Naive thymus-derived CD4-positive, alpha-beta T cell (primary cell): ENCODE data around the gene BUD23. TPM values are rescaled to one million over a fixed set of nuclear protein-coding genes. Genes with fewer than 3 reads are reported as not detected.
A peak's percentile ranks its signal among the peaks of the same experiment; 100 is the strongest.

Experiments
- ATAC-seq: fragments of 150-1000 bp; cut with Tn5 transposase; 2 replicates; pipeline ENCODE4 v1.10.0; 2021; ENCODE audit warnings: mild to moderate bottlenecking, moderate library complexity
- CTCF ChIA-PET: fragments of 350-600 bp; sonication (Branson Sonifier 250); formaldehyde crosslinking; loops from one replicate; lab custom pipeline; 2021; ENCODE audit warnings: antibody characterized with exemption; lab: Charles Lee
- POLR2A ChIA-PET: fragments of 350-600 bp; sonication (Branson Sonifier 250); formaldehyde crosslinking; loops from one replicate; lab custom pipeline; 2021; ENCODE audit warnings: antibody characterized with exemption, inconsistent platforms; lab: Charles Lee
- DNase-seq, 9 donors: peaks; one replicate each; pipeline versions ENCODE4 v3.0.0 to v3.0.0-alpha.2; 2020 to 2022; ENCODE audit warnings: mixed read lengths in 1 of 9
- H3K27ac ChIP-seq: one replicate; pipeline ENCODE4 v1.7.0; 2013; ENCODE audit warnings: mild to moderate bottlenecking, low read depth, low read length, moderate library complexity
- H3K27me3 ChIP-seq, 2 donors: one replicate each; pipeline ENCODE4 v1.7.0; 2013; ENCODE audit warnings: low read length in 2 of 2, mild to moderate bottlenecking in 2 of 2, moderate library complexity in 2 of 2; ENCODE audit not compliant: control insufficient read depth in 2 of 2, insufficient read depth in 2 of 2
- H3K36me3 ChIP-seq, 3 experiments: 1 replicate in 2 of 3; 2 replicates in 1 of 3; pipeline ENCODE4 v1.7.0; 2013; ENCODE audit warnings: low read length in 3 of 3, mild to moderate bottlenecking in 3 of 3, moderate library complexity in 1 of 3; ENCODE audit not compliant: insufficient read depth in 3 of 3, control insufficient read depth in 2 of 3
- H3K4me1 ChIP-seq, 2 donors: one replicate each; pipeline ENCODE4 v1.7.0; 2013; ENCODE audit warnings: low read length in 2 of 2, mild to moderate bottlenecking in 2 of 2, moderate library complexity in 1 of 2; ENCODE audit not compliant: control insufficient read depth in 2 of 2, insufficient read depth in 2 of 2
- H3K4me3 ChIP-seq: 2 replicates; pipeline ENCODE4 v1.7.0; 2013; ENCODE audit warnings: mild to moderate bottlenecking, low read length
- H3K9me3 ChIP-seq, 3 experiments: 1 replicate in 2 of 3; 2 replicates in 1 of 3; pipeline ENCODE4 v1.7.0; 2013; ENCODE audit warnings: low read length in 3 of 3; ENCODE audit not compliant: control insufficient read depth in 2 of 3
- H3K27ac Mint-ChIP-seq, 9 donors: one replicate each; pipeline ENCODE4 v1.8.0; 2020 to 2022; ENCODE audit warnings: mixed read lengths in 9 of 9, mild to moderate bottlenecking in 8 of 9, moderate library complexity in 5 of 9, inconsistent platforms in 2 of 9
- H3K27me3 Mint-ChIP-seq, 5 donors: one replicate each; pipeline ENCODE4 v1.8.0; 2021 to 2022; ENCODE audit warnings: mixed read lengths in 5 of 5, mild to moderate bottlenecking in 1 of 5
- H3K36me3 Mint-ChIP-seq, 5 donors: one replicate each; pipeline ENCODE4 v1.8.0; 2020 to 2022; ENCODE audit warnings: mixed read lengths in 5 of 5, mild to moderate bottlenecking in 3 of 5, inconsistent platforms in 1 of 5
- H3K4me1 Mint-ChIP-seq, 7 donors: one replicate each; pipeline ENCODE4 v1.8.0; 2020 to 2022; ENCODE audit warnings: mixed read lengths in 7 of 7, mild to moderate bottlenecking in 3 of 7, inconsistent platforms in 1 of 7
- H3K4me3 Mint-ChIP-seq, 10 donors: one replicate each; pipeline ENCODE4 v1.8.0; 2020 to 2022; ENCODE audit warnings: mild to moderate bottlenecking in 10 of 10, mixed read lengths in 10 of 10, moderate library complexity in 6 of 10, inconsistent platforms in 2 of 10
- H3K9me3 Mint-ChIP-seq, 11 donors: one replicate each; pipeline ENCODE4 v1.8.0; 2020 to 2022; ENCODE audit warnings: mixed read lengths in 11 of 11, mild to moderate bottlenecking in 4 of 11, inconsistent platforms in 1 of 11, moderate library complexity in 1 of 11
- intact Hi-C, 2 donors: fragments of 100-400 bp; cut with micrococcal nuclease; formaldehyde crosslinking; loops; one replicate each; pipeline ENCODE4 v1.15.1; 2023
- polyA plus RNA-seq, 2 donors: library from polyadenylated mRNA; unstranded; fragments of 300-500 nt; fragmentation: Illumina TruSeq; gene quantifications; one replicate each; pipeline ENCODE4 v1.2.3, GENCODE V29; 2021
- total RNA-seq, 6 experiments: library from RNA in 5 of 6; stranded (reverse) in 5 of 6; gene quantifications; 1 replicate in 5 of 6; 2 replicates in 1 of 6; pipeline ENCODE4 v1.2.3 and lab custom pipeline; 2021 to 2026

The BUD23 gene
- total and polyA plus RNA-seq, 7 experiments from 2014 or later = 50.5 to 156 (median 104) TPM

GRCh38 chr7:73704640-73705550, 21.5 kb downstream of the BUD23 start:
- CTCF ChIA-PET = interaction anchor here (0.6 to 1.1 kb wide), 2 partner anchors 12 to 19 kb away, joined by 3 read pairs; no protein-coding TSS in a partner anchor
- H3K4me3 ChIP-seq = no peak overlapping the region
- no peaks in the 10 kb centered on the region for H3K9me3 Mint-ChIP-seq
- DNase-seq (no peak), ATAC-seq (no peak)
- H3K4me1 ChIP-seq = no peaks in the 10 kb centered on the region
- H3K4me1 Mint-ChIP-seq = peaks cover 4 to 14% (median 8%) of the 10 kb centered on the region in 7 donors
- no peaks in the 10 kb centered on the region for H3K36me3 ChIP-seq
- no peak overlapping the region for H3K27ac Mint-ChIP-seq
- peak overlapping the region in 3 of 10 donors; percentile 33 to 49 (median 47) for H3K4me3 Mint-ChIP-seq
- no peaks in the 10 kb centered on the region for H3K9me3 ChIP-seq
- POLR2A ChIA-PET = no interaction called here
- intact Hi-C loops = loop anchor here (1.0 kb wide), 3 partner anchors 13 to 22 kb away; partner anchors contain the start of genes BUD23 (in 1 of the 2), DNAJC30 (in 1 of the 2) and STX1A (in 1 of the 2)
- H3K27me3 ChIP-seq = no peaks in the 10 kb centered on the region
- H3K36me3 Mint-ChIP-seq = peaks cover 0 to 4% (median 0%) of the 10 kb centered on the region in 5 donors
- no peaks in the 10 kb centered on the region for H3K27me3 Mint-ChIP-seq
- H3K27ac ChIP-seq = no peak overlapping the region

GRCh38 chr7:73705551-73705920, 22.1 kb downstream of the BUD23 start:
- ATAC-seq (no peak), DNase-seq (no peak)
- no peaks in the 10 kb centered on the region for H3K9me3 ChIP-seq
- no peaks in the 10 kb centered on the region for H3K36me3 ChIP-seq
- H3K27me3 ChIP-seq = no peaks in the 10 kb centered on the region
- ChIA-PET POLR2A (interaction anchor here (0.5 to 0.6 kb wide), 2 partner anchors 19 to 1113 kb away, joined by 3 read pairs; no protein-coding TSS in a partner anchor), CTCF (interaction anchor here (0.6 to 0.7 kb wide), 2 partner anchors 19 to 99 kb away, joined by 3 to 4 read pairs; no protein-coding TSS in a partner anchor)
- H3K27me3 Mint-ChIP-seq = no peaks in the 10 kb centered on the region
- H3K36me3 Mint-ChIP-seq = peaks cover 0 to 4% (median 0%) of the 10 kb centered on the region in 5 donors
- H3K27ac ChIP-seq = no peak overlapping the region
- no peaks in the 10 kb centered on the region for H3K4me1 ChIP-seq
- peaks cover 4 to 14% (median 8%) of the 10 kb centered on the region in 7 donors for H3K4me1 Mint-ChIP-seq
- H3K27ac Mint-ChIP-seq = no peak overlapping the region
- intact Hi-C loops = no loop called here
- no peaks in the 10 kb centered on the region for H3K9me3 Mint-ChIP-seq
- H3K4me3 Mint-ChIP-seq = no peak overlapping the region
- H3K4me3 ChIP-seq = no peak overlapping the region

- H3K27me3 Mint-ChIP-seq = no peaks in the 10 kb centered on the region
- peaks cover 0 to 4% (median 0%) of the 10 kb centered on the region in 5 donors for H3K36me3 Mint-ChIP-seq
- peak overlapping the region in 2 of 9 donors; percentile 14 to 55 for H3K27ac Mint-ChIP-seq
- peak overlapping the region in 3 of 10 donors; percentile 33 to 50 (median 38) for H3K4me3 Mint-ChIP-seq
- Histone ChIP-seq H3K36me3 (no peaks in the 10 kb centered on the region), H3K4me1 (no peaks in the 10 kb centered on the region), H3K27ac (no peak overlapping the region), H3K27me3 (no peaks in the 10 kb centered on the region), H3K4me3 (no peak overlapping the region), H3K9me3 (no peaks in the 10 kb centered on the region)
- intact Hi-C loops = loop anchor here in 1 of 2 donors (2.0 kb wide), 1 partner anchor 18 kb away; no protein-coding TSS in a partner anchor
- ATAC-seq = peak; percentile 33
- POLR2A ChIA-PET = interaction anchor here (0.5 to 0.9 kb wide), 3 partner anchors 14 to 1113 kb away, joined by 3 read pairs; no protein-coding TSS in a partner anchor
- CTCF ChIA-PET = interaction anchor here (0.7 kb wide), 1 partner anchor 100 kb away, joined by 4 read pairs; no protein-coding TSS in a partner anchor
- no peaks in the 10 kb centered on the region for H3K9me3 Mint-ChIP-seq
- H3K4me1 Mint-ChIP-seq = peaks cover 4 to 14% (median 8%) of the 10 kb centered on the region in 7 donors
- DNase-seq = no peak
Observed at GRCh38 chr7:73706126-73707044, 23.0 kb downstream of the BUD23 start.

- DNase-seq = peak in 5 of 9 donors; percentile 28 to 44 (median 36)
- Mint-ChIP-seq H3K9me3 (no peaks in the 10 kb centered on the region), H3K27me3 (no peaks in the 10 kb centered on the region), H3K36me3 (peaks cover 0 to 1% (median 0%) of the 10 kb centered on the region in 5 donors), H3K27ac (peak overlapping the region in 2 of 9 donors; percentile 14 to 55), H3K4me1 (peaks cover 4 to 14% (median 8%) of the 10 kb centered on the region in 7 donors), H3K4me3 (peak overlapping the region in 4 of 10 donors; percentile 33 to 50 (median 40))
- Histone ChIP-seq H3K4me1 (no peaks in the 10 kb centered on the region), H3K9me3 (no peaks in the 10 kb centered on the region), H3K36me3 (no peaks in the 10 kb centered on the region), H3K27ac (no peak overlapping the region), H3K27me3 (no peaks in the 10 kb centered on the region), H3K4me3 (no peak overlapping the region)
- ChIA-PET POLR2A (interaction anchor here (0.9 kb wide), 1 partner anchor 15 kb away, joined by 3 read pairs; no protein-coding TSS in a partner anchor), CTCF (interaction anchor here (0.6 kb wide), 1 partner anchor 13 kb away, joined by 3 read pairs; the partner anchor contains the start of gene STX1A)
- intact Hi-C loops = loop anchor here in 1 of 2 donors (2.0 kb wide), 1 partner anchor 18 kb away; no protein-coding TSS in a partner anchor
- peak; percentile 48 for ATAC-seq
Observed at GRCh38 chr7:73707045-73707631, 23.7 kb downstream of the BUD23 start.

GRCh38 chr7:73708961-73709549, 25.7 kb downstream of the BUD23 start:
- no peaks in the 10 kb centered on the region for H3K36me3 Mint-ChIP-seq
- H3K4me3 Mint-ChIP-seq = no peak overlapping the region
- Histone ChIP-seq H3K36me3 (no peaks in the 10 kb centered on the region), H3K9me3 (no peaks in the 10 kb centered on the region), H3K4me3 (no peak overlapping the region), H3K27ac (no peak overlapping the region), H3K4me1 (no peaks in the 10 kb centered on the region), H3K27me3 (no peaks in the 10 kb centered on the region)
- ATAC-seq (no peak), DNase-seq (no peak)
- H3K27me3 Mint-ChIP-seq = no peaks in the 10 kb centered on the region
- no peaks in the 10 kb centered on the region for H3K9me3 Mint-ChIP-seq
- ChIA-PET POLR2A (interaction anchor here (0.6 kb wide), 1 partner anchor 190 kb away, joined by 3 read pairs; no protein-coding TSS in a partner anchor), CTCF (no interaction called here)
- peaks cover 5 to 13% (median 10%) of the 10 kb centered on the region in 7 donors for H3K4me1 Mint-ChIP-seq
- H3K27ac Mint-ChIP-seq = no peak overlapping the region
- intact Hi-C loops = no loop called here
